Brain microvascular endothelial cell (primary cell): ENCODE data around the gene AFF3.
"Not testable (repeated sequence)": the region's sequence is repeated elsewhere in the genome, so short reads cannot be mapped to it uniquely, and the experiment has no call there.

Experiments
- DNase-seq: peaks from one replicate; pipeline ENCODE4 v3.0.0-alpha.2; 2020
- H3K27ac ChIP-seq: fragments of 250-450 bp; sonication (Bioruptor Pico); 2 replicates; pipeline ENCODE4 v1.5.1; 2020; ENCODE audit warnings: mild to moderate bottlenecking, moderate library complexity
- H3K27me3 ChIP-seq: fragments of 250-450 bp; sonication (Bioruptor Pico); replicated peaks from 2 replicates; pipeline ENCODE4 v1.5.1; 2020; ENCODE audit warnings: mild to moderate bottlenecking
- H3K36me3 ChIP-seq: fragments of 250-450 bp; sonication (Bioruptor Pico); replicated peaks from 2 replicates; pipeline ENCODE4 v1.5.1; 2020; ENCODE audit warnings: mild to moderate bottlenecking
- H3K4me3 ChIP-seq: 2 replicates; pipeline ENCODE4 v1.5.1; 2011; ENCODE audit warnings: low read depth, mild to moderate bottlenecking, control low read depth, low read length, moderate library complexity
- CTCF ChIP-seq: IDR thresholded peaks from 2 replicates; pipeline ENCODE4 v1.5.1; 2011; ENCODE audit warnings: low read depth, mild to moderate bottlenecking, moderate library complexity, low read length, control low read depth, inconsistent platforms; ENCODE audit errors: missing control alignments
- in situ Hi-C: cut with HindIII; loops from 2 replicates; pipeline ENCODE4 v1.10.0; 2017; ENCODE audit warnings: low sequenced_read_pairs, low pct_ligation_motif_present

The AFF3 gene

GRCh38 chr2:100110614-100111000, 31.8 kb downstream of the AFF3 start:
- TF ChIP-seq CTCF, result no peak
- in situ Hi-C loops, result no loop called here
- DNase-seq, result no peak
- H3K27me3 ChIP-seq, result no peaks in the 10 kb centered on the region
- no peak overlapping the region for H3K4me3 ChIP-seq
- H3K27ac ChIP-seq, result no peak overlapping the region
- H3K36me3 ChIP-seq, result no peaks in the 10 kb centered on the region

GRCh38 chr2:100109986-100110613, 32.3 kb downstream of the AFF3 start:
- no peak for TF ChIP-seq CTCF
- in situ Hi-C loops, result no loop called here
- H3K4me3 ChIP-seq, result no peak overlapping the region
- no peaks in the 10 kb centered on the region for H3K27me3 ChIP-seq
- H3K36me3 ChIP-seq, result no peaks in the 10 kb centered on the region
- no peak overlapping the region for H3K27ac ChIP-seq
- no peak for DNase-seq

GRCh38 chr2:100108648-100109020, 33.8 kb downstream of the AFF3 start:
- H3K4me3 ChIP-seq, H3K27ac ChIP-seq, DNase-seq, in situ Hi-C loops, H3K36me3 ChIP-seq, H3K27me3 ChIP-seq: not testable (repeated sequence)

DNA sequence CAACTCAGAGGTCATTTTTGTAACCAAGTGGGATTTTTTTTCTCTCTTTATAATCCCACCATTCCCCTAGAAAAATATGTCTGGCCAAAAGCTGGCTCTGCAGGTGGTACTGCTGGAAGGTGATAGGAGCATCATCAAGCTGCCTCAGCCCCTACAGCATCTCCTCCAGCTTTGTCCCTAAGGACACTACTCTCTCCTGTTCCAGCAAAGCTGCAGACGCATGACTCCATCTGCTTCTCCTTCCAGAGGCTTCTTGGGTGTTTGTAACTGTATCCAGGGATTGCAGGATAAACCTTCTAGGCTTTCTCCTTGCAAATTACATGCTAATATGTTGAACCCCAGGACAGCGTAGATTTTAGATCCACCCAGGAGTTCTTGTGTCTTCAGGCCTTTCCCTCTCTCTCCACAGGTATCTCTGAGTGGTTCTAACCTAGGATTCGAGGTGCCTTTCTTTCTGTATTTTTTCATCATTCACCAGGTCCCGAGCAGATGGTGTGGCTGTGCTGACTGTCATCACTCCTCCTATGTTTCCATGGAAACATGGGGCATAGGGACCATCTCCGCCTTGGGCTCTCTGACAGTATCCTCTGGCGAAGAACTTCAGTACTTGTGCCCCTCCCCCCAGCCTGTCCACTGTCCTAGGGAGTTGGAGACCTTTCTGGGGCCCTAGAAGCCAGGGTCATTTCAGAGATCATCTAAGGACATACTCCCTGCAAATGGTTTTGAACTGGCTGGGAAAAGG, 34.3 kb downstream of the AFF3 start:
- in situ Hi-C loops, result no loop called here
- DNase-seq, result no peak
- TF ChIP-seq CTCF, result no peak
- Histone ChIP-seq H3K36me3 (no peaks in the 10 kb centered on the region), H3K27ac (no peak overlapping the region), H3K27me3 (no peaks in the 10 kb centered on the region), H3K4me3 (no peak overlapping the region)

GRCh38 chr2:100107440-100107839, 35.0 kb downstream of the AFF3 start:
- Histone ChIP-seq H3K27ac (no peak overlapping the region), H3K4me3 (no peak overlapping the region), H3K27me3 (no peaks in the 10 kb centered on the region), H3K36me3 (no peaks in the 10 kb centered on the region)
- no peak for TF ChIP-seq CTCF
- in situ Hi-C loops, result no loop called here
- no peak for DNase-seq

- Histone ChIP-seq H3K27me3 (no peaks in the 10 kb centered on the region), H3K36me3 (no peaks in the 10 kb centered on the region), H3K27ac (no peak overlapping the region), H3K4me3 (no peak overlapping the region)
- TF ChIP-seq CTCF, result no peak
- in situ Hi-C loops, result no loop called here
- no peak for DNase-seq
Observed at GRCh38 chr2:100106460-100106859, 35.9 kb downstream of the AFF3 start.
